ENCODE data around the gene CPNE5. TPM values are rescaled to one million over a fixed set of nuclear protein-coding genes. Genes with fewer than 3 reads are reported as not detected.
"Not testable (repeated sequence)": the region's sequence is repeated elsewhere in the genome, so short reads cannot be mapped to it uniquely, and the experiment has no call there.

The CPNE5 gene
- total and polyA plus RNA-seq, 7 donors, result 0.99 to 11.6 (median 3.8) TPM

DNA sequence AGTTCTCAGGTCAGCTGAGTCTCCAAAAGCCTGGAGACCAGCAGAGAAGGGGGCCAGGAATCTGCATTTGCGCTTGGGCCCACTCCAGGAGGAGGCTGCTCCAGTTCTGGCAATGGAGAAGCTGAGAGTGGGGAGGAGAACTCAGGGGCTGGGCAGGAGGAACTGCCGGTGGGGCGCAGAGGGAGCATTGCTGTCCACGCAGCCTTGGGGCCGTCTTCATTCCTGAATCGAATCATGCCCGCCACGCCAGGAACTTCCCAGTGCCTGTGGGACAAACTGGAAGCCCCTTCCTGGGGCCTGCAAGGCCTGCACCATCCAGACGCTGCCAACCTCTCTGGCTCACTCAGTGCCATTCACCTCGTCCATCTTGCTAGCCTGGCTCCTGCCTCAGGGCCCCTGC, 124.7 kb downstream of the CPNE5 start:
- Histone ChIP-seq H3K4me3 (no peak overlapping the region), H3K4me1 (no peaks in the 10 kb centered on the region), H3K27ac (no peak overlapping the region), H3K27me3 (no peaks in the 10 kb centered on the region), H3K36me3 (no peaks in the 10 kb centered on the region), H3K9me3 (no peaks in the 10 kb centered on the region)
- no peak for DNase-seq
- TF ChIP-seq EP300 (IDR thresholded peaks at IDR 0.05) (no peak), POLR2A (IDR thresholded peaks at IDR 0.05) (no peak), POLR2AphosphoS5 (IDR thresholded peaks at IDR 0.05) (no peak)
- TF ChIP-seq, protein P1, sequence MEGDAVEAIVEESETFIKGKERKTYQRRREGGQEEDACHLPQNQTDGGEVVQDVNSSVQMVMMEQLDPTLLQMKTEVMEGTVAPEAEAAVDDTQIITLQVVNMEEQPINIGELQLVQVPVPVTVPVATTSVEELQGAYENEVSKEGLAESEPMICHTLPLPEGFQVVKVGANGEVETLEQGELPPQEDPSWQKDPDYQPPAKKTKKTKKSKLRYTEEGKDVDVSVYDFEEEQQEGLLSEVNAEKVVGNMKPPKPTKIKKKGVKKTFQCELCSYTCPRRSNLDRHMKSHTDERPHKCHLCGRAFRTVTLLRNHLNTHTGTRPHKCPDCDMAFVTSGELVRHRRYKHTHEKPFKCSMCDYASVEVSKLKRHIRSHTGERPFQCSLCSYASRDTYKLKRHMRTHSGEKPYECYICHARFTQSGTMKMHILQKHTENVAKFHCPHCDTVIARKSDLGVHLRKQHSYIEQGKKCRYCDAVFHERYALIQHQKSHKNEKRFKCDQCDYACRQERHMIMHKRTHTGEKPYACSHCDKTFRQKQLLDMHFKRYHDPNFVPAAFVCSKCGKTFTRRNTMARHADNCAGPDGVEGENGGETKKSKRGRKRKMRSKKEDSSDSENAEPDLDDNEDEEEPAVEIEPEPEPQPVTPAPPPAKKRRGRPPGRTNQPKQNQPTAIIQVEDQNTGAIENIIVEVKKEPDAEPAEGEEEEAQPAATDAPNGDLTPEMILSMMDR (IDR thresholded peaks at IDR 0.05), result no peak
- WGBS, 2 donors, result 90 to 92% methylated on average over 10 of the region's 10 CpGs
- intact Hi-C loops (cut with DNase I), result no loop called here

DNA sequence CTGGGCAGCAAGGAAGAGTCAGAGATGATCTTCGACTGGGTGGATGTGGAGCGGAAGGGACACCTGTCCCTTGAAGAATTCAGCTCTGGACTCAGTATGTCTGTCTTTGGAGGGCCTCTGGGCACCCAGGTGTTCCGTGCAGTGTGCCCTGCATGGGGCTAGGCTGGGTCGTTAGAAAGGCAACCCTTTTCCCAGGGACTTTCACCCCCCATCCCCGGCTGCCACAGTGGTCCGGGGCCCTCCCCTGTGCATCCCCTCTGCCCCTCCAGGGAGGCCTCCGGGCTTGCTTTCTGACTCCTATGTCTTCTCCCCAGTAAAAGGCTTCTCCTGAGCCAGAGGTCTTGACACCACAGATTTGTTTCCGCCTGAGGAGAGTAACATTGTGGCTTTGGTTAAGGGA, 125.4 kb downstream of the CPNE5 start:
- H3K27me3 ChIP-seq, result no peaks in the 10 kb centered on the region
- no peaks in the 10 kb centered on the region for H3K9me3 ChIP-seq
- no peak overlapping the region for H3K4me3 ChIP-seq
- intact Hi-C loops (cut with DNase I), result no loop called here
- TF ChIP-seq POLR2A (IDR thresholded peaks at IDR 0.05), result no peak
- TF ChIP-seq EP300 (IDR thresholded peaks at IDR 0.05), result no peak
- TF ChIP-seq POLR2AphosphoS5 (IDR thresholded peaks at IDR 0.05), result no peak
- TF ChIP-seq, protein P1 (IDR thresholded peaks at IDR 0.05), result no peak
- WGBS, 2 donors, result 85 to 91% methylated on average over 8 of the region's 8 CpGs
- DNase-seq, result no peak
- H3K27ac ChIP-seq, result no peak overlapping the region
- H3K36me3 ChIP-seq, result no peaks in the 10 kb centered on the region
- no peaks in the 10 kb centered on the region for H3K4me1 ChIP-seq

DNA sequence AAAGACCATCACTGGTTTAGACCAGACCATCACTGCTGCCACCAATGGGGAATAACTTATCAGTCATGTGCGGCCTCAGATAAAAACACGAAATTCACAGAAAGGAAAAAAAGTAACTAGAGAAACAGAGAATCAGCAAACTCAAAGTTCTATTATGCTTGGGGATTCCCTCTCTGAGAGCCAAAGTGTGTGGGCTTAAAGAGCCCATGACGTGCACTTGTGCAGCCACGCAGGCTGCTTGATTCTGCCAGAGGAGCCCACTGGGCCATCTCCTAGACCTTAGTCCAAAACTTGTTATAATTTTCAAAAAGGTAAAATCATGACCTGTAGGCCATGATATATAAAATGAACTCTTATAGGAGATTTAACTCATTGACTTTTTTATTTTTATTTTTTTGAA, 126.4 kb downstream of the CPNE5 start:
- WGBS, 2 donors, result 85 to 93% methylated on average over 4 of the region's 4 CpGs
- H3K27me3 ChIP-seq, result no peaks in the 10 kb centered on the region
- DNase-seq, result no peak
- intact Hi-C loops (cut with DNase I), result no loop called here
- TF ChIP-seq POLR2A (IDR thresholded peaks at IDR 0.05) (no peak), EP300 (IDR thresholded peaks at IDR 0.05) (no peak), POLR2AphosphoS5 (IDR thresholded peaks at IDR 0.05) (no peak)
- TF ChIP-seq, protein P1 (IDR thresholded peaks at IDR 0.05), result no peak
- H3K27ac ChIP-seq, result no peak overlapping the region
- no peaks in the 10 kb centered on the region for H3K9me3 ChIP-seq
- H3K4me1 ChIP-seq, result no peaks in the 10 kb centered on the region
- H3K36me3 ChIP-seq, result no peaks in the 10 kb centered on the region
- H3K4me3 ChIP-seq, result no peak overlapping the region

GRCh38 chr6:36706339-36706738, 132.9 kb downstream of the CPNE5 start:
- Histone ChIP-seq H3K4me1 (no peaks in the 10 kb centered on the region), H3K27me3 (no peaks in the 10 kb centered on the region), H3K4me3 (no peak overlapping the region), H3K27ac (no peak overlapping the region), H3K9me3 (no peaks in the 10 kb centered on the region), H3K36me3 (no peaks in the 10 kb centered on the region)
- no peak for DNase-seq
- 13 to 48% methylated on average over 1 of the region's 1 CpG for WGBS, 2 donors
- intact Hi-C loops (cut with DNase I), result no loop called here
- TF ChIP-seq, protein P1 (IDR thresholded peaks at IDR 0.05), result no peak
- TF ChIP-seq POLR2AphosphoS5 (IDR thresholded peaks at IDR 0.05) (no peak), POLR2A (IDR thresholded peaks at IDR 0.05) (no peak), EP300 (IDR thresholded peaks at IDR 0.05) (no peak)

GRCh38 chr6:36704961-36705577, 134.2 kb downstream of the CPNE5 start:
- DNase-seq; H3K4me1 ChIP-seq; H3K27me3 ChIP-seq; H3K9me3 ChIP-seq; H3K27ac ChIP-seq; intact Hi-C loops (cut with DNase I); H3K4me3 ChIP-seq; H3K36me3 ChIP-seq: not testable (repeated sequence)
- 71 to 88% methylated on average over 7 of the region's 7 CpGs for WGBS, 2 donors

Measured in sigmoid colon (tissue), 7 donors.